H9 (cell line): ENCODE results near the gene TRMT61A. TPM values are rescaled to one million over a fixed set of nuclear protein-coding genes. Genes with fewer than 3 reads are reported as not detected.

Source experiments
- DNase-seq: peaks from one replicate; pipeline ENCODE4 v3.0.0-alpha.2; 2017
- H2AFZ ChIP-seq: one replicate; pipeline ENCODE4 v1.6.1; 2013; ENCODE audit warnings: mild to moderate bottlenecking, low read length, control low read depth, moderate library complexity
- H2AK5ac ChIP-seq: 2 replicates; pipeline ENCODE4 v1.6.1; 2013; ENCODE audit warnings: low read length, control low read depth, mixed read lengths; ENCODE audit not compliant: insufficient read length
- H2BK120ac ChIP-seq: one replicate; pipeline ENCODE4 v1.6.1; 2013; ENCODE audit warnings: low read depth, mild to moderate bottlenecking, low read length, control low read depth, inconsistent platforms; ENCODE audit not compliant: poor library complexity, severe bottlenecking
- H2BK12ac ChIP-seq: 2 replicates; pipeline ENCODE4 v1.6.1; 2013; ENCODE audit warnings: low read length, control low read depth, mixed read lengths, low read depth; ENCODE audit not compliant: insufficient read length
- H2BK15ac ChIP-seq: 2 replicates; pipeline ENCODE4 v1.6.1; 2013; ENCODE audit warnings: low read depth, low read length, control low read depth
- H2BK20ac ChIP-seq: one replicate; pipeline ENCODE4 v1.6.1; 2013; ENCODE audit warnings: low read depth, mild to moderate bottlenecking, low read length, control low read depth, inconsistent platforms; ENCODE audit not compliant: poor library complexity, severe bottlenecking
- H2BK5ac ChIP-seq: 2 replicates; pipeline ENCODE4 v1.6.1; 2013; ENCODE audit warnings: low read length, control low read depth, mixed read lengths; ENCODE audit not compliant: insufficient read length
- H3K14ac ChIP-seq: 2 replicates; pipeline ENCODE4 v1.6.1; 2013; ENCODE audit warnings: low read length, control low read depth; ENCODE audit not compliant: insufficient read depth
- H3K18ac ChIP-seq: 2 replicates; pipeline ENCODE4 v1.6.1; 2013; ENCODE audit warnings: low read depth, mild to moderate bottlenecking, mixed read lengths, low read length, control low read depth; ENCODE audit not compliant: insufficient read length
- H3K23ac ChIP-seq: 2 replicates; pipeline ENCODE4 v1.6.1; 2013; ENCODE audit warnings: low read length, control low read depth, mixed read lengths, low read depth; ENCODE audit not compliant: insufficient read length
- H3K23me2 ChIP-seq: 2 replicates; pipeline ENCODE4 v1.6.1; 2013; ENCODE audit warnings: low read depth, mild to moderate bottlenecking, mixed read lengths, low read length, control low read depth; ENCODE audit not compliant: insufficient read length, poor library complexity, severe bottlenecking
- H3K27ac ChIP-seq: 2 replicates; pipeline ENCODE4 v1.5.1; 2013; ENCODE audit warnings: low read length, control low read depth, mixed read lengths, low read depth; ENCODE audit not compliant: insufficient read length
- H3K27me3 ChIP-seq: 2 replicates; pipeline ENCODE4 v1.6.1; 2013; ENCODE audit warnings: low read length, control low read depth, inconsistent platforms; ENCODE audit not compliant: insufficient read depth
- H3K4ac ChIP-seq: 2 replicates; pipeline ENCODE4 v1.6.1; 2013; ENCODE audit warnings: low read depth, mild to moderate bottlenecking, control low read depth, inconsistent platforms, low read length, moderate library complexity
- H3K4me1 ChIP-seq: 2 replicates; pipeline ENCODE4 v1.6.1; 2013; ENCODE audit warnings: low read length, control low read depth, inconsistent platforms; ENCODE audit not compliant: insufficient read depth
- H3K4me2 ChIP-seq: 2 replicates; pipeline ENCODE4 v1.6.1; 2013; ENCODE audit warnings: low read length, control low read depth, mixed read lengths; ENCODE audit not compliant: insufficient read length, insufficient read depth
- H3K56ac ChIP-seq: 2 replicates; pipeline ENCODE4 v1.6.1; 2013; ENCODE audit warnings: low read depth, mild to moderate bottlenecking, mixed read lengths, low read length, control low read depth; ENCODE audit not compliant: insufficient read length
- H3K79me1 ChIP-seq: 2 replicates; pipeline ENCODE4 v1.6.1; 2013; ENCODE audit warnings: low read depth, mild to moderate bottlenecking, moderate library complexity, low read length, control low read depth, inconsistent platforms; ENCODE audit not compliant: insufficient read depth, poor library complexity, severe bottlenecking
- H3K79me2 ChIP-seq: 2 replicates; pipeline ENCODE4 v1.6.1; 2013; ENCODE audit warnings: low read length, control low read depth, inconsistent platforms; ENCODE audit not compliant: insufficient read depth
- H3K9ac ChIP-seq: 2 replicates; pipeline ENCODE4 v1.6.1; 2013; ENCODE audit warnings: low read length, control low read depth, mixed read lengths; ENCODE audit not compliant: insufficient read length; ENCODE audit errors: extremely low read depth
- H3K9me3 ChIP-seq: one replicate; pipeline ENCODE4 v1.6.1; 2013; ENCODE audit warnings: low read depth, low read length, inconsistent platforms; ENCODE audit not compliant: control insufficient read depth
- H3T11ph ChIP-seq: one replicate; pipeline ENCODE4 v1.6.1; 2013; ENCODE audit warnings: mild to moderate bottlenecking, low read length, control low read depth, inconsistent platforms
- H4K20me1 ChIP-seq: one replicate; pipeline ENCODE4 v1.6.1; 2013; ENCODE audit not compliant: control insufficient read depth, insufficient read length, insufficient read depth
- H4K5ac ChIP-seq: 2 replicates; pipeline ENCODE4 v1.6.1; 2013; ENCODE audit warnings: low read depth, mild to moderate bottlenecking, mixed read lengths, low read length, control low read depth; ENCODE audit not compliant: insufficient read length
- H4K8ac ChIP-seq: replicated peaks from 2 replicates; pipeline ENCODE4 v1.6.1; 2013; ENCODE audit warnings: low read length, control low read depth, mixed read lengths, low read depth; ENCODE audit not compliant: insufficient read length
- H4K91ac ChIP-seq: 2 replicates; pipeline ENCODE4 v1.6.1; 2013; ENCODE audit warnings: low read depth, mild to moderate bottlenecking, moderate library complexity, mixed read lengths, low read length, control low read depth; ENCODE audit not compliant: insufficient read length
- H3K27ac Mint-ChIP-seq, 3 experiments: 2 replicates in 2 of 3; 3 replicates in 1 of 3; pipeline ENCODE4 v1.8.0; 2020 to 2021; ENCODE audit warnings: mixed read lengths in 3 of 3, mild to moderate bottlenecking in 1 of 3, moderate library complexity in 1 of 3
- H3K27me3 Mint-ChIP-seq: 2 replicates; pipeline ENCODE4 v1.8.0; 2021; ENCODE audit warnings: low read depth, mild to moderate bottlenecking, moderate library complexity, mixed read lengths
- H3K36me3 Mint-ChIP-seq, 3 experiments: 2 replicates in 2 of 3; 3 replicates in 1 of 3; pipeline ENCODE4 v1.8.0; 2020 to 2021; ENCODE audit warnings: low read depth in 3 of 3, mixed read lengths in 3 of 3; ENCODE audit not compliant: insufficient read depth in 1 of 3
- H3K4me1 Mint-ChIP-seq, 2 experiments: 2 replicates each; pipeline ENCODE4 v1.8.0; 2020; ENCODE audit warnings: mixed read lengths in 2 of 2
- H3K4me3 Mint-ChIP-seq, 2 experiments: 2 replicates in 1 of 2; 3 replicates in 1 of 2; pipeline ENCODE4 v1.8.0; 2020 to 2021; ENCODE audit warnings: mild to moderate bottlenecking in 2 of 2, mixed read lengths in 2 of 2, moderate library complexity in 1 of 2
- H3K9me3 Mint-ChIP-seq, 2 experiments: 2 replicates in 1 of 2; 3 replicates in 1 of 2; pipeline ENCODE4 v1.8.0; 2020; ENCODE audit warnings: mild to moderate bottlenecking in 2 of 2, mixed read lengths in 2 of 2, moderate library complexity in 1 of 2
- CTCF ChIP-seq: fragments of 200-600 bp; sonication (generic); conservative IDR thresholded peaks from 3 replicates; pipeline ENCODE4 v1.8.0; 2021; ENCODE audit warnings: antibody characterized with exemption, mild to moderate bottlenecking
- WGBS: extraction: QIAGEN DNeasy Blood & Tissue Kit; methylation state at CpG from one replicate; pipeline ENCODE4 v1.1.7; 2013; ENCODE audit warnings: missing lambda C conversion rate, low lambda C conversion rate, mixed read lengths; ENCODE audit not compliant: insufficient read length; ENCODE audit errors: extremely low coverage; 5-methylcytosine and 5-hydroxymethylcytosine counted together
- total RNA-seq: library from RNA; stranded (reverse); gene quantifications from 2 replicates; pipeline ENCODE4 v1.2.1, GENCODE V29; 2021

TRMT61A gene
- total RNA-seq, 1 experiment from 2014 or later, result 21.9 TPM

DNA sequence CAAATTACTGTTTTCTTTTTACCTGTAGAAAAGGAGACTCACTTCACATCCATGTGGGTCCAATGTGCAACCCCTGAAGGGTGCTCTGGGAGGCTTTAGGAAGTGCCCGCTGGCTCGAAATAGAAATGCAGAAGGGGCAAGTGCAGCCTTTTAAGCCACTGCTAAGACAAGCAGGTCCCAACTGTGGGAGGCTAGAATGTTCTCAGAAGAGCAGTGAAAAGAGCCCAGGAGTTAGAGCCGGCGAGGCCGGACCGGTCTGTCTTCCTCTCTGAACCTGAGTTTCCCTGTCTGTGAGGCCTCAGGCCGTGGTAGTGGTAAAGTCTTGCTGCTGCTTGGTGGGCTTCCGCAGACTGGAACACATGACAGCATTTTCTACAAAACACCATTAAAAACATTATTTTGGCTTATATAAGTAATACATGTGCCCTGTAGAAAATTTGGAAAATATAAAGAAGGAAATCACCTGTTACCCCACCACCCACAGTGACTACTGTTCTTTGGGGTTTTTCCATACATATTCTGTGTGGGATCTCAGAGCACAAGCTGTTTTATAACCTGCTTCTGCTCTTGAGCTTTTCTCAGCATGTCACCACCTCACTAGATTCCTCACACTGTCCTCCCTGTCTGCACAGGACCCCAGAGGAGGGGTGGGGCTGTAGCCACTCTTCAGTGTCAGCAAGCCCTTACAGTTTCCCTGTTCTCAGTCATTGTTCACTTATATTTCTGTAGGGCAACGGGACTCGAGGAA is 12.4 kb upstream of the TRMT61A start:
- H3K4me1 ChIP-seq, result no peaks in the 10 kb centered on the region
- no peaks in the 10 kb centered on the region for H3K27me3 ChIP-seq
- H3K9ac ChIP-seq, result no peak overlapping the region
- H3K4ac ChIP-seq, result no peak overlapping the region
- H3K27me3 Mint-ChIP-seq, result no peaks in the 10 kb centered on the region; the same call in 1 of the 2 replicates
- H3K23me2 ChIP-seq, result peaks cover 6% of the 10 kb centered on the region
- no peak overlapping the region for H2BK5ac ChIP-seq
- H3K18ac ChIP-seq, result no peak overlapping the region
- H3K9me3 ChIP-seq, result no peaks in the 10 kb centered on the region
- H2AFZ ChIP-seq, result no peak overlapping the region
- no peak overlapping the region for H4K5ac ChIP-seq
- no peak for DNase-seq
- H2BK120ac ChIP-seq, result no peak overlapping the region
- no peak overlapping the region for H3K27ac ChIP-seq
- TF ChIP-seq CTCF, result no peak
- no peak overlapping the region for H4K91ac ChIP-seq
- H3T11ph ChIP-seq, result no peak overlapping the region
- H3K4me1 Mint-ChIP-seq, result peaks cover 13 to 33% of the 10 kb centered on the region in 2 experiments
- H4K20me1 ChIP-seq, result peaks cover 3% of the 10 kb centered on the region
- no peak overlapping the region for H3K14ac ChIP-seq
- H2BK15ac ChIP-seq, result no peak overlapping the region
- H3K23ac ChIP-seq, result no peak overlapping the region
- no peak overlapping the region for H2BK20ac ChIP-seq
- H3K36me3 Mint-ChIP-seq, result peaks cover 11 to 20% (median 19%) of the 10 kb centered on the region in 3 experiments
- no peak overlapping the region for H2AK5ac ChIP-seq
- no peak overlapping the region for H3K4me2 ChIP-seq
- H4K8ac ChIP-seq, result no peak overlapping the region
- no CpG with 5 or more reads among the region's 10 CpGs for WGBS
- no peaks in the 10 kb centered on the region for H3K9me3 Mint-ChIP-seq
- peak overlapping the region in 2 of 3 experiments; percentile 32 to 70; a peak in 1 of 7 replicates for H3K27ac Mint-ChIP-seq
- no peak overlapping the region for H2BK12ac ChIP-seq
- no peaks in the 10 kb centered on the region for H3K79me1 ChIP-seq
- no peaks in the 10 kb centered on the region for H3K79me2 ChIP-seq
- no peak overlapping the region for H3K56ac ChIP-seq
- H3K4me3 Mint-ChIP-seq, result no peak overlapping the region; a peak in 1 of 5 replicates
